ENCODE measurements around the gene PTX3. TPM values are rescaled to one million over a fixed set of nuclear protein-coding genes. Genes with fewer than 3 reads are reported as not detected.

Gene PTX3
- total RNA-seq, 4 donors from 2014 or later: 9.0 to 118 (median 12.2) TPM

GRCh38 chr3:157467200-157467599, 30.6 kb downstream of the PTX3 start:
- Histone ChIP-seq H3K27me3 (no peaks in the 10 kb centered on the region), H3K4me1 (peaks cover 0 to 25% (median 3%) of the 10 kb centered on the region in 4 donors), H3K36me3 (no peaks in the 10 kb centered on the region), H3K4me3 (no peak overlapping the region), H3K9me3 (no peaks in the 10 kb centered on the region), H3K27ac (no peak overlapping the region)
- WGBS, 2 donors: 11 to 12% methylated on average over 1 of the region's 1 CpG
- no peak for DNase-seq (ENCODE audit: low spot score in 2 of 2)
- TF ChIP-seq CTCF (IDR thresholded peaks at IDR 0.05) (no peak), POLR2A (IDR thresholded peaks at IDR 0.05) (no peak), EP300 (IDR thresholded peaks at IDR 0.05) (no peak)

- no peak for TF ChIP-seq CTCF (IDR thresholded peaks at IDR 0.05)
- no peak for TF ChIP-seq EP300 (IDR thresholded peaks at IDR 0.05)
- no peak for TF ChIP-seq POLR2A (IDR thresholded peaks at IDR 0.05)
- no peak for DNase-seq (ENCODE audit: low spot score in 2 of 2)
- Histone ChIP-seq H3K36me3 (no peaks in the 10 kb centered on the region), H3K4me3 (no peak overlapping the region), H3K27ac (no peak overlapping the region), H3K9me3 (no peaks in the 10 kb centered on the region), H3K27me3 (no peaks in the 10 kb centered on the region), H3K4me1 (peaks cover 0 to 13% (median 0%) of the 10 kb centered on the region in 4 donors)
- 74 to 82% methylated on average over 7 of the region's 7 CpGs for WGBS, 2 donors
Observed at GRCh38 chr3:157469561-157470294, 33.1 kb downstream of the PTX3 start.

- no peak overlapping the region for H3K27ac ChIP-seq
- no peak for TF ChIP-seq EP300 (IDR thresholded peaks at IDR 0.05)
- no peak for TF ChIP-seq CTCF (IDR thresholded peaks at IDR 0.05)
- TF ChIP-seq POLR2A (IDR thresholded peaks at IDR 0.05): no peak
- WGBS, 2 donors: 67 to 86% methylated on average over 1 of the region's 1 CpG
Observed at GRCh38 chr3:157471064-157471463, 34.4 kb downstream of the PTX3 start.

GRCh38 chr3:157472648-157473047, 36.0 kb downstream of the PTX3 start:
- H3K36me3 ChIP-seq: no peaks in the 10 kb centered on the region
- H3K27ac ChIP-seq: no peak overlapping the region
- WGBS, 2 donors: 94 to 100% methylated on average over 1 of the region's 1 CpG
- no peaks in the 10 kb centered on the region for H3K27me3 ChIP-seq
- TF ChIP-seq CTCF (IDR thresholded peaks at IDR 0.05) (no peak), POLR2A (IDR thresholded peaks at IDR 0.05) (no peak)
- H3K9me3 ChIP-seq: no peaks in the 10 kb centered on the region
- DNase-seq (ENCODE audit: low spot score in 2 of 2): no peak
- H3K4me3 ChIP-seq: no peak overlapping the region
- H3K4me1 ChIP-seq: no peaks in the 10 kb centered on the region

More at GRCh38 chr3:157471064-157471463, 34.4 kb downstream of the PTX3 start:
- no peaks in the 10 kb centered on the region for H3K36me3 ChIP-seq
- DNase-seq (ENCODE audit: low spot score in 2 of 2): no peak
- H3K9me3 ChIP-seq: no peaks in the 10 kb centered on the region
- H3K27me3 ChIP-seq: no peaks in the 10 kb centered on the region
- H3K4me1 ChIP-seq: peaks cover 0 to 6% (median 0%) of the 10 kb centered on the region in 4 donors
- H3K4me3 ChIP-seq: no peak overlapping the region

GRCh38 chr3:157475921-157476414, 39.3 kb downstream of the PTX3 start:
- Histone ChIP-seq H3K4me3 (no peak overlapping the region), H3K27ac (no peak overlapping the region), H3K27me3 (no peaks in the 10 kb centered on the region), H3K36me3 (no peaks in the 10 kb centered on the region), H3K4me1 (no peaks in the 10 kb centered on the region), H3K9me3 (no peaks in the 10 kb centered on the region)
- TF ChIP-seq POLR2A (IDR thresholded peaks at IDR 0.05) (no peak), EP300 (IDR thresholded peaks at IDR 0.05) (no peak), CTCF (IDR thresholded peaks at IDR 0.05) (no peak)
- DNase-seq (ENCODE audit: low spot score in 2 of 2): no peak
- 72 to 86% methylated on average over 1 of the region's 1 CpG for WGBS, 2 donors

Measured in tibial nerve (tissue), 4 donors.